ENCODE results near the gene MSRB2. TPM values are rescaled to one million over a fixed set of nuclear protein-coding genes. Genes with fewer than 3 reads are reported as not detected.

MSRB2 gene
- 10 to 100 TPM; 15.1 to 26.4 (median 16.6) TPM for total RNA-seq

DNA sequence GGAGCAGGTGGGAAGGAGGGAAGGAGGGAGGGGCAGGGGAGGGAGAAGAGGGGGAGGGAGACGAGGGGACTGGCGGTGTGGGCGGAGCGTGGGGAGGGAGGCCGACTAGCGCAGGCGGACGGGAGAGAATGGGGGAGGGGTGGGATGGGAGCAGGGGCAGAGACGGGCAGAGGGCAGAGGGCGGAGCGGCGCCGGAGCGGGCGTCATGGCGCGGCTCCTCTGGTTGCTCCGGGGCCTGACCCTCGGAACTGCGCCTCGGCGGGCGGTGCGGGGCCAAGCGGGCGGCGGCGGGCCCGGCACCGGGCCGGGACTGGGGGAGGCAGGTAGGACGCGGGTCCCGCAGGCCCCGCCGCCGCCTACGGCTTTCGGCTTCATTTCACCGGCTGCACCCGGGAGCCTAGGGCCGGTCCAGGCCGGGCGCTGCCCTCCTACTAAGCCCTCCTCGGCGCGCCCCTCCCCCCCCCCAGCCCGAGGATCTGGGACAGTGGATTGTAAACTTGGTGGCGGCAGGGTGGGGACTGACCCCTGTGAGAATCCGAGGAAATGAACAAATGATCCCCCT, at the start of gene MSRB2:
MSRB2 (plus strand) TSS at position 176 of the 562 bp plus-strand sequence; CDS start at position 206, 30 bp downstream.
- TF ChIP-seq, protein P1, sequence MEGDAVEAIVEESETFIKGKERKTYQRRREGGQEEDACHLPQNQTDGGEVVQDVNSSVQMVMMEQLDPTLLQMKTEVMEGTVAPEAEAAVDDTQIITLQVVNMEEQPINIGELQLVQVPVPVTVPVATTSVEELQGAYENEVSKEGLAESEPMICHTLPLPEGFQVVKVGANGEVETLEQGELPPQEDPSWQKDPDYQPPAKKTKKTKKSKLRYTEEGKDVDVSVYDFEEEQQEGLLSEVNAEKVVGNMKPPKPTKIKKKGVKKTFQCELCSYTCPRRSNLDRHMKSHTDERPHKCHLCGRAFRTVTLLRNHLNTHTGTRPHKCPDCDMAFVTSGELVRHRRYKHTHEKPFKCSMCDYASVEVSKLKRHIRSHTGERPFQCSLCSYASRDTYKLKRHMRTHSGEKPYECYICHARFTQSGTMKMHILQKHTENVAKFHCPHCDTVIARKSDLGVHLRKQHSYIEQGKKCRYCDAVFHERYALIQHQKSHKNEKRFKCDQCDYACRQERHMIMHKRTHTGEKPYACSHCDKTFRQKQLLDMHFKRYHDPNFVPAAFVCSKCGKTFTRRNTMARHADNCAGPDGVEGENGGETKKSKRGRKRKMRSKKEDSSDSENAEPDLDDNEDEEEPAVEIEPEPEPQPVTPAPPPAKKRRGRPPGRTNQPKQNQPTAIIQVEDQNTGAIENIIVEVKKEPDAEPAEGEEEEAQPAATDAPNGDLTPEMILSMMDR (IDR thresholded peaks at IDR 0.05; ENCODE audit: low read depth), result no peak

- TF ChIP-seq, protein P1 (IDR thresholded peaks at IDR 0.05; ENCODE audit: low read depth), result no peak
These were observed 49.4 kb upstream of the MSRB2 start for GRCh38 chr10:23046027-23046426.

DNA sequence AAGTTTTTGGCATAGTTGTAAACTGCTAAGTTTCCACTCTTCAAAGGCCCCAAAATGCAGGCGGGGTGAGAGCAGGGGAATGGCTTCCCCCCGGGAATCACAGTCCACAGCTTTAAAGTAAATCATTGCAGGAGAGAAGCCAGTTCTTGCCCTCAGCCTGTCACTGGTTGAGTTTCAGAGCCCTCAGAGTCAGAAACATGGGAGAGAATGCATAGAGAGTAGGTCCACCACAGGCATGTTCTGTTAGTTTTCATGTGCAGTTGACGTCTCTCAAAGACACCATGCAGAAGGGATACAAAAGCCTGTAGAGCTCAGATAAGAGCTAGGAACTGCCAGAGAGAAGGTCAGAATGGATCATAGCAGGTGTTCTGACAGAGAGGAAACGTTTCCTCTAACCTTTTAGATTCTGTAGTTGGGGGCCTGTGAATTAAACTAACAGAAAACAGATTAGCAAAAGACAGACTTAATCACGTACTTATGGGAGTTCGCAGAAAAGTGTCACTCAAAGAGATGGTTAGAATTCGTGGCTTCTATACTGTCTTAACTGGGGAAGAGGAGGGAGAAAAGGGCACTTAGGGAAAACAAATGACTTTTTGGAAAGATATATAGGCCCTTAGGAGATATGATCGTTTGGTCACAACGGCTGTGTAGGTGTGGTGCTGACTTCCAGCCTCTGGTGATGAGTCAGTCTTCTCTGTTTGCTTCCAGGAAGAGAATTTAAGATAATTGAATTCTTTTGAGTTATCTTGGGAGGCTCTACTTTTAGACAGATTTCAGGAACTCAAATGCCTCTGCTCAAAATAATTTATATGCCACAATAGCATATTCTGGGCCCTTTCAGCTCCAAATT, 48.0 kb upstream of the MSRB2 start:
- TF ChIP-seq, protein P1 (IDR thresholded peaks at IDR 0.05; ENCODE audit: low read depth), result no peak

DNA sequence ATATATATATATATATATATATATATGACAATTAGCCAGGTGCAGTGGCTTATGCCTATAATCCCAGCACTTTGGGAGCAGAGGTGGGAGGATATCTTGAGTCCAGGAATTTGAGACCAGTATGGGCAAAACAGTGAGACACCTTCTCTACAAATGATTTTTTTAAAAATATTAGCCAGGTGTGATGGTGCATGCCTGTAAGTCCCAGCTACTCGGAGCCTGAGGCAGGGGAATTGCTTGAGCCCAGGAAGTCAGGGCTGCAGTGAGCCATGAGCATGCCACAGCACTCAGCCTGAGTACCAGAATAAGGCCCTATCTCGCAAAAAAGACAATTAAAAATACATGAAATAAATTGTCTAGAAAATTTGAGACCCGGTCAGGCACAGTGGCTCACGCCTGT, 47.2 kb upstream of the MSRB2 start:
- TF ChIP-seq, protein P1 (IDR thresholded peaks at IDR 0.05; ENCODE audit: low read depth), result no peak

DNA sequence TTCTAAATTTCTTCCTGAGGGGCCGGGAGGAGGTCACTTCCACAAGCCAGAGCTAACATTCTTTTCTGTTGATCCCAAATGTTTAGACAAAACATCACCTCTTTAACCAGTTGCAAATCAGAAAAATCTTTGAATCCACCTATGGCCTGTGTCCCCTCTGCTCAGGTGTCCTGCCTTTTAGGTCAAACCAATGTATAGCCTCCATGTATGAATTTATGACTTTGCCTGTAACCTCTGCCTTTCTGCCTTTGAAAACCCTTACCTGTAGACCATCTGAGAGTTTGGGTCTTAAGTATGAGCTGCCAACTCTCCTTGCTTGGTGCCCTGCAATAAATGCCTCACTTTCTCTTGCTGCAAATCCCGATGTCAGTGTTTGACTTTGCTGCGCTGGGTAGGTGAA, 44.1 kb upstream of the MSRB2 start:
- TF ChIP-seq, protein P1 (IDR thresholded peaks at IDR 0.05; ENCODE audit: low read depth), result no peak

- TF ChIP-seq, protein P1 (IDR thresholded peaks at IDR 0.05; ENCODE audit: low read depth), result no peak
These were observed 43.5 kb upstream of the MSRB2 start for GRCh38 chr10:23051855-23052331.

DNA sequence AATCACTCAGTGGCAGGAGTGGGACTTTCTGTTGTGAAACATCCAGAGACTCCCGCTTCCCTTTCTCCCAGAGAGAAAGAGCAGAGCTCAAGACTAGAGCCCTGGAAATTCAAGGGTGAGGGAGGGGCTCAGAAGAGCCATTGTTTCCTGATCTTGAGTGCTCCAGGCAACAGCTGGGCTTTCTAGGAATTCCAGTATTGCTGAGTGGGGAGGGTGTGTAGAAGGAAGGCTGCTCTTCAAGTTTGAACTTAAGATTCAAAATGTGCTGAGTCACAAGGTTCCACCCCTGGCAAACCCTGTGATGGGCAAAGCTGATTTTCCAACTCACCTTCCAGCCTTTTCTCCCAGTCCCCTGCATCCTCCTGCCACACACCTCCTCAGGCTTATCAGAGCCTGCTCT, 42.3 kb upstream of the MSRB2 start:
- TF ChIP-seq, protein P1 (IDR thresholded peaks at IDR 0.05; ENCODE audit: low read depth), result no peak

Data from subcutaneous adipose tissue (tissue), 4 donors.